NOMO-1 (cell line): ENCODE data around the gene FABP3.
A peak's percentile ranks its signal among the peaks of the same experiment; 100 is the strongest.

ENCODE experiments used
- DNase-seq, 2 experiments: peaks; one replicate each; lab custom pipeline; 2025; ENCODE audit not compliant: unreplicated experiment in 2 of 2; lab: John Stamatoyannopoulos, UW

Gene FABP3

DNA sequence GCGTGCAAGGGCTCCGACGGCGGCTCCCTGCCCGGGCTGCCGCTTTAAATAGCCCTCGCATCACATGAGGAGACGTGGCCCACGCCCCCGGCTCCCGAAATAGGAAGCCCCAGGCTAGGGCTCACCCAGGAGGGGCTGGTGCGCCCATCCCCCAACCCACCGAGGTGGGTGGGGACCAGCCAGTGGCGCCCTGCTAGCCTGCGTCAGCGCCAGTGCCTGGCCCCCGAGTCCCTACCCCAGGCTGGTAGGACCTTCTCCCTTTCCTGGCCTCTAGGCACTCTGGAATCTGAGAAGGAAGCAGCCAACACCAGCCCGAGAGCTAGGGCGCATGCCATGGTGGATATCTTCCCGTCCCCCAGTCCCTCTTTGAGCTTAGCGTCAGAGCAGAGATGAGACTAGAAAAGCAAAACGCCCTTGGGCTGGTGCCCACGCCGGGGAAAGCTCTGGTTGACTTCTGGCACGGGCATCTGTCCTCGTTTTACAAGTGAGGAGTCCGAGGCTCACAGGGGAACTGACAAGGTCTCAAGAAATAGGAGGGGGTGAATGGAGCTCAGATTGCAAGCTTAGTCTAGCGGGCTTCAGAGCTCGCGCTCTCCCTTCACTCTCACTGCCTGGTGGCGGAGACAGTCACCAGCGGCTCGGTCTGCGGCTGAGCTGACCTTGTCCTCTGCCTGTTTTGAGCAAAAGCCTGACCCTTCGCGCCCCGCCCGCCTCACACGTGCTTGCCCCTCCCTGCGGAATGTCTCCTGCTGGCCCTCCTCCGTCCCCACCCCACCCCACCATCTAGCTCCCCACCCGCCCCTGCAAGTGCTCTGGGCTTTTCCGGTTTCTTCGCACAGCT is at the start of gene FABP3:
Gene FABP3, minus strand, starts transcription at position 21 of the 841 bp plus-strand sequence. CDS start 62 bp downstream, outside the sequence.
- DNase-seq: peak; percentile 22 to 26

DNA sequence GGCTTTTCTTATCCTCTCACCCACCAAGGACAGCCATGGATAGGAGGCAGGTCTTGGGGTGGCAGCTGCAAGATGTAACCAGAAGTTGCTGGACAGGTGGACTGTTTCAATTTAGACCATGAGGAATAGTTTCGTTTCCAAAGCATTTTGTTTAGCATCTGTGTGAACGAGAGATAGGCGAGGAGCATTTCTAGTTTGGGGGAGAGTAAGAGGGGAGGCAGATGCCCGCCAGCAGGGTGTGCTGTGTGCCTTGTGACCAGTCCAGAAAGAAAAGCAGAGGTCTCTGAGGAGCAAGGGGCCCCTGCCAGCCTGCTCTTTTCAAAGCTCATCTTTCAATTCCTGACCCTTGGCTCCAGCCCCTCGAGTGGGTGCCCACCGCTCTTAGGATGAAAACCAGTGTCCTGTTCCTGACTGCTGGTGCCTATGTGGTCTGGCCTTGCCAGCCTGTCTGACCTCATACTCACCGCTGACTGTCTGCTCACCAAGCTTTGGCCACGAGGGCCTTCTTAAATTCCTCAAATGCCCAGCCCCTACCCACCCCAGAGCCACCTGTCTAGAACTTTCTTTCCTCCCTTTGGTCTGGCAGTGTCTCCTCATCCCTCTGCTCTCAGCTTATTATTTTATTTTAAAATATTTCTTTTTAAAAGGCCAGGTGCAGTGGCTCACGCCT is 48.6 kb upstream of the FABP3 start:
- DNase-seq: peak; percentile 29 to 34

DNA sequence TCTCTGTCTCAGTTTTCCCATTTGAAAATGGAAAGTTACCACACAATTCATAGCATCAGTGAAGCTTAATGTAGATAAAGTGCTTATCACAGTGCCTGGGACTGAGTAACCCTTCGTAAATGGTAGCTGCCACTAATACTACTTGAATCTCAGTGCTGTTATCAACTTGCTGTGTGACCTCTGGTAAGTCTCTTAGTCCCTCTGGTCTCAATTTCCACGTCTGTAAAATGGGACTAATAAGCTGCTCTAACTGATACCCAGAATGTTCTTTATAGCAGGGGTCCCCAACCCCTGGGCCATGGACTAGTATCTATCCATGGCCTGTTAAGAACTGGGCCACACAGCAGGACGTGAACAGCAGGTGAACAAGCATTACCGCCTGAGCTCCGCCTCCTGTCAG is 47.8 kb upstream of the FABP3 start:
- no peak for DNase-seq

DNA sequence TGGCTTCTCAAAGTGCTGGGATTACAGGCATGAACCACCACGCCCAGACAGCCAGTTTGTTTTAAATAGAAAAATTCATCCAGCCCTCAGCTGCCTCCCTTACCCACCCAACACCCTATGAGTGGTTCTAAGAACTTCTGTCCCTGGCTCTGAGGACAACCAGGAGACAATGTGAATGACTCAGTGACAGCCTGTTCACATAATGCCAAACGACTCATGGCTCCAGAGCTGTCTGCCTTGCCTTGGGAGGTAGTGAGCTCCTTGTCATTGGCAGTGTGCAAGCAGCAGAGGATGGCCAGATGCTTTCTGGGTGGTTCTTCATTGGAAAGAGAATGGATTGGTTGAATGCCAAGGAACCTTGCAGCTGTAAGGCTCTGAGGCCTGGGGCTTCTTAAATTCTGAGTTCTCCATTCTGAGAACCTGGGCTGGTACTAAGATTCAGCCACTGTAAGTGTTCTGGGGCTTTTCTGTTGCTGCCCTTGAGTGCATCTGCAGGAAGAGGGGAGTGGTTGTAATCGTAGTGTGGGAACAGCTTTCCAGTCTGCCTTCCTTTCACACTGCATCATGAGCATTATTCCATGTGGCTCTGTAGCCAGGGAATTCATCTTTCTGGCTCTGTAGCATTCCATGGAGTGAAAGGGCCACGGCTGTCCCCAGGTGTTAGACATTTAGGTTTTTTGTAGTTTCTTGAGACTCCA is 45.9 kb upstream of the FABP3 start:
- no peak for DNase-seq

DNA sequence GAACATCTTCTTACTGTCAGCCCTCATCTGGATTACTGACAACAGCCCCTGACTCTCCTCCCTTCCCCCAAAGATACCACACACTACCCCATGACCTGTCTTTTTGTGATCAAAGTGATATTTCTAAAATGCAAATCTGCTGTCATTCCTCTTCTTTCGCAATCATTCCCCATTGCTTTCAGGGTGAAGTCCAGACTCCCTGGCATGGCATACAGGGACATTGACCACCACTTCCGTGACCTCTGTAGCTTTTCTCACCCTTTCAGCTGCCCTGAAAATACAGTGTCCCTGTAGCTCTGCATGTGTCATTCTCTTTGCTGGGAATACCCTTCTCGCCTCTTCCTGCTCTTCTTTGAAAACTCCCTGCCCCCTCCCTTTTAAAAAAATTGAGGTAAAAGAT is 44.3 kb upstream of the FABP3 start:
- no peak for DNase-seq

DNA sequence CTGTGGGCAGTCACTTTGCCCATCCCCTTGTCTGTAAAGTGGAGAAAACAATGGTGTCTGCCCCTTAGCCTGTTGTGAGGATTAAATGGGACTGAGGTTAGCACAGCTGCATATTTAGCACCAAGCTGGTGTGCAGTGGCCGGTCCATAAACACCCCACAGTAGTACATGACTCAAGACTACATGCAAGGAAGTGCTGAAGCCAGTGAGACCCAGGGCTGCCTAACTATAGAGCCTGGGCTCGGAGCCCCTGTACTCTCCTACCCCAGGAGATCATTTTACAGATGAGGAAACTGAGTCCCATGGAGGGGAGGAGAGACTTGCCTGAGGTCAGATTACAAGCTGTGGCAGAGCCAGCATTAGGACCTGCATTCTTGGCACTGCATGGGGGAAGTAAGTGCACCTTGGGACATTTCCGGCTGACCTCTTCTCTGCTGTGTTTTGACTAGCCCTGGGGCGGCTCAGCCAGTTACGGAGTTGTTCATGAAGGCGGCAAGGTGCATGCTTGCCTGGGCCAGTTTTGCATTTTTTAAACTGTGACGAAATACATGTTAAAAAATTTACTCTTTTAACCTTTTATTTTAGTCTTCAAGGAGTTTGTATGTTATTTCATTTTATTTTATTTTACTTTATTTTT is 43.3 kb upstream of the FABP3 start:
- no peak for DNase-seq

DNA sequence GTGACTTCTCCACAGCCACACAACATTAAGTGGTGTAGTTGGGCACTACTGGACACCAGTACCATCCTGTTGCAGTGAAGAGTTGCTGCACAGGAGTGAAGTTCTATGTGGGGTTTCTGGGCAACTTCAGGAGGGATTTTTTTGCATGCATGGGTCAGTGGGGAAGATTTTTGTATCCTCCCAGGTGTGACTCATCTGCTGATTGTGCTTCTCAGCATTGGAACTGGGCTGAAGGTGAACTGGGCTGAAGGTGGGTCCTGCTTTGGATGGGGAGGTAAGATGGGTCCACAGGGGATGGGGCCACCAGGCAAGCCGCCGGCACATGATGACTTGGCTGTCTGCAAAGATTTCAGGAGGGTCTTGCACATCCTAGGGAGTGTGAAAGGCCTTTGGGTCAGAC is 42.8 kb upstream of the FABP3 start:
- no peak for DNase-seq

DNA sequence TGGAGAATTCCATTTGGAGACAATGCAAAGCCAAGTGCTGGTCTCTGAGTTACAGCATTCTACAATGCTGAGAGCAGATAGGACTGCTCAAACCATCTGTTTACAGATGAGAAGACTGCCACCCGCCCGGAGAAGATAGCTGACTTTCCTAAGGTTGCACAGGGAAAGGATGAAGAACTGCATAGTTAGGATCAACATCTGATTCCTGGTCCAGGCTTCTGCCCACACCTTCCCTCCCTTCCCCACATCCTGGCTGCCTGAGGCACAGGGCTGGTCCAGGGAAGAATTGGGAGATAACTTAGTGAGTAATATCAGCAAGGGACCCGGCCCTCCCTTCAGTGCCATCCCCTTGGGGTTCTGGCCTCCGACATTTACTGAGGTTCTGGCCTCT is 42.1 kb upstream of the FABP3 start:
- no peak for DNase-seq

DNA sequence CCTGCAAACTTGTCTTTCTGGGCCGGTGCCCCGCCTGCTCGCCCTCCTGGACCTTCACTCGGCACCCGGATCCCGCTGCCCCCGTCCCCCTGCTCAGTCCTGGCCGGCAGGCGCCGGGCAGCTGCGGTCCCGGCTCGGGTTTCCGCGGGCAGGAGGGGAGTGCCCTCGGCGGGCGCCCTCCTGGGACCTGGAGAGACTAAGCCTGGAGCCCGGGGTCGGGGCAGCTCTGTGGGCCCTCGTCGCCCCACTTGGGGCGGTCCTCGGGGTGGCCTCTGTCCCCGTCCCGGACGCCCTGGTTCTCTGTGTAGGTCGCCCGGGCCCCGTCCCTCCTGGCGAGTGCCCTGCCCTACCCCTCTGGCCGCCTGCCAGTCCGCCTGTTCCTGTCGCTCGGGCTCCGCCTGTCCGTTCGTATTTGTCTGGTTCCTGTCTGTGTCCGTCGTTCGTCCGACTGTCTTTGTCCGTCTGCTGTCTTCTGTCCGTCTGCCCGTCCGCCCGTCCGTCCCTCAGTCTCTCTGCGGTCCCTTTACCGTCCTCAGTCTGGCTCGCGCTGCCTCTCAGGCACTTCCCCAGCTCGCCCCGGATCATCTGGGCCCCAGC is 40.6 kb upstream of the FABP3 start:
- peak; percentile 31 to 54 for DNase-seq

DNA sequence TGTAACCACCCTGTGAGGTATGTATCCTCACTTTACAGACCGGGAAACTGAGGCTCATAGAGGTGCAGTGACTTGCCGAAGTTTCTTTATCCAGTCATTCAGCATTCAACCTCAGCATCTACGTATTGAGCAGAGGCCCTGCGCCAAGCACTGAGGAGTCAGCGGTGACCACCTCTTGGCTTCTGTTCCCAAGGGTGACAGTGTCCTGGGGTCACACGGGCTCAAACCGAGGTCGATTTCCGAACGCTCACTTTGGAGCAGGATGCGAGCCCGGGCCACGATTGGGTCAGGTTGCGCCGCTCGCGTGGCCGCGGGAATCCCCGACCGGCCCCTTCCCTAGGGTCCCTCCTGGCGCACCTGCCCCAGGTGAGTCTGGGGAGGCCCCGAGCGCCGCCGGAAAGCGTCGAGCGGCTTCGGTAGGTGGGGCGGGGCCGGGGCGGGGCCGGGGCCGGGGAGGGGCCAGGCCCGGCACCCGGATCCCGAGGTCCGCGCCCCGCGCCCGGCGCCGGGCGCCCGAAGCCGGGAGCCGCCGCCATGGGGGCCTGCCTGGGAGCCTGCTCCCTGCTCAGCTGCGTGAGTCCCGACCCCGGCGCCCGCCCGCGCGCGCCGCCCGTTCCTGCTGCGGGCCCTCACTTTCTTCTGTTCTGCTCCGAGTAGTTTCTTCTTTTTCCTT is 40.0 kb upstream of the FABP3 start, which contains the start of gene SERINC2:
Gene SERINC2, plus strand, starts transcription at position 482 of the 673 bp plus-strand sequence. Its CDS starts 53 bp downstream, at position 535.
- DNase-seq: no peak

DNA sequence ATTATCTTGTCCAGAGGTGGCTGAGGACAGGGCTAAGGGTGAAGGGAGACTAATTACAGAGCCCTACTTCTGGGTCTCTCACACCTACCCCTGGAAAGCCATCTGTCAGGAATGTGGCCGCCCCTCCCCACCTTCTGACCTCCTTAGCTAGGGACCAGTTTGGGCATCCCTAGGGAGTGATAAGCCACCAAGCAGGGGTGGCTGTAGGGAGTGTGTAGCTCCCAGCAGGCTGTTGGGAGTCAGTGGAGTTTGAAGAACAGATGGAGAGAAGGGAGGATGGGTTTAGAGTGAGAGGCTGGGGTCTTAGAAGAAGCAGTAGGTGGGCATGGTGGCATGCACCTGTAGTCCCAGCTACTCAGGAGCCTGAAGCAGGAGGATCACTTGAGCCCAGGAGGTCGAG is 39.3 kb upstream of the FABP3 start:
- DNase-seq: no peak

DNA sequence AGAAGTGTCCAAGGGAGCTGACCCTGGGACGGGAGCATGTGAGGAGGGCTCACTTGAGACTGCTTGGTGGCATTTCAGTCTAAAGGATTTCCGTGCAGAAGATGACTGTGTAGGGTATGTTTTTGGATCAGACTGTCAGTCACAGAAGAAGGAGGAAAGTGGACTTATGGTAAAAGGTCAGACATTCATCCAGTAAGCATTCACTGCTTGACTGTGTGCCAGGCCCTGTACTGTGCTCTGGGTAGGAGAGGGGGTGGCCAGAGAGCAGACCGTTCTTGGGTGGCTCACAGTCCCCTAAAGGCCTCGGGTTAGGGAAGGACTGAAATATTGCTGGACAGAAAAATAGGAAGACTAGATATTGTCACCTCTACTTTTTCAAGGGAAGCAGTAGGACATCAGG is 38.0 kb upstream of the FABP3 start:
- no peak for DNase-seq

DNA sequence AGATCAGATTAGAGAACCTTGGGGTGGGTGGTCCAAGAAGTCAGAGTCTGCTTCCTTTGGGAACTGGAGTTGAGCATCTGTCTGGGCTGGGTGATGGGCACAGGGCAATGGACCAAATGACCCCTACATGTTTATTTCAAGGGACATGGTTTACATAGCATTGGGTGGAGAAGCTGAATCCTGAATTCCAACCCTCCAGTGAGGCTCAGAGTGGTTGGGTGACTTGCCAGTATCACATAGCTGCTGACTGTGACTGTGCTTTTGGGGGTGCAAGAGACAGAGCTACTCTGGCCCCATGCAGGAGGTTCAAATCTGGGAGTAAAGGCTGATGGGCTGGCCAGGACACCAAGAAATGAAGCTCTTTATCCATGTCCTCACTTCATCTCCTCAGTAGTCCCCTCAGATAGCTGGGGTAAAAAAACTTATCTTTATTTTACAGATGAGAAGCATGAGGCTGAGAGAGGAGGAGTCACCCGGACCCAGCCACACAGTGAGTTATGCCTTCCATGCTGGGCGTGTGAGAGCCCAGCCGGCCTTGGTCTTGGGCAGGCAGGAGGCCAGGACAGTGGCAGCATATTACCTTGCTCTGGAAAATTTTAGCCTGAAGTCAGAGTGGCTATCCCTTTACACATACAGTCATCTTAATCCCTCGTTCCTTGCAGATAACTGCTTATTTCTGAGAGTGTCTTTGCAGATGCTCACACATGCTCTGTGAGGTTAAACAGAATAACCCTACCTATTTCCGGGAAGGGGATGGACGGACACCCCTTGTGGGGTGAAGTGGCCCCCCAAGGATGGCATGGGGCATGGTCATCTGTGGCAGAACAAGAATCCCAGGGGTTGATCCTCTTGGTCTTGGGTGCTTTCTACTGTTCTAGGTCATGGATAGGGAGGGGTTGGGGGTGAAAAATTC is 37.3 kb upstream of the FABP3 start:
- no peak for DNase-seq

DNA sequence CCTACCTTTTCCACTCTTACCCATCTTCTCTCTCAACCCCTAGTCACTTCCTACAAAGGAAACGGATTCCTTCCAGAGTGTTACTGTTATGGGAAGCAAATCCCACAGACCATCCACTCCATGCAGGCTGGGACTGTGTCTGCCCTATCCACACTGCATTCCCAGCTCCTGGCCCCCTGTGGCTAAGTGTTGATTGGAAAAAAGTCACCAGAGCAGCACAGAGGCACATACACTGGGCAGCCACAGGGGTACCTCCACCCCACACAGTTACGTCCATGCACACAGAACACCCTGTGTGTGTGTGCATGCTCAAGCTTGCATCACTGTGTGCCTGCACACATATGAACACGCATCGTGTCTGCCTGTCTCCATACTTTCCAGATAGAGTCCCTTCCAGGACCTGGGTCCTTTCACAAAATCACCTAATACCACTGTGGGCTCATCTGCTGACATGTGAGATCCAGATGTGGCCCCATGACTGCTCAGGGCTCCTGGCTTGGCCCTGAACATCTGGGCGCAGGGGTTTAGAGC is 36.0 kb upstream of the FABP3 start:
- no peak for DNase-seq

DNA sequence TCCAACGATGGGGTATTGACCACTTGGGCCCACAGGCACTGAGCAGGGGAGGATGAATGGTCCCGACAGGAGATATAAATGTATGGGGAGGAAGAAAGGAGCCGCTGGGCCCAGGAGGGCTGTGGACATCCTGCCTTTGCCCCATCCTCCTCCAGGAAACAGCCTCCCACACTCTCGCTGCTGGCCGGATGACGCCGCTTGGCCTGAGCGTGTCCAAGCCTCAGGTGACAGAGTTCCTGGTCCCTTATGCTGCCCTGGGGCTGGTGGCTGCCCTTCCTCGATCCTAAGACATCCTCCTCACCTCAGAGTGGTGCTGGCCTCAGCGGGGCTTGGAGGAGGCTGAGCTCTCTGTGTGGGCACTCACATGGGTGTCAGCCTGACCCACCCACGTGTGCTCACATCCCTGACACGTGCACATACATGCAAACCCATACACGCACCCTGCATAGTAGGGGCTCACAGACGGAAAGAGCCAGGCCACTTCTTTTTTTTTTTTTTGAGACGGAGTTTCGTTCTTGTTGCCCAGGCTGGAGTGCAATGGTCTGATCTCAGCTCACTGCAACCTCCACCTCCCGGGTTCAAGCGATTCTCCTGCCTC is 34.3 kb upstream of the FABP3 start:
- no peak for DNase-seq

DNA sequence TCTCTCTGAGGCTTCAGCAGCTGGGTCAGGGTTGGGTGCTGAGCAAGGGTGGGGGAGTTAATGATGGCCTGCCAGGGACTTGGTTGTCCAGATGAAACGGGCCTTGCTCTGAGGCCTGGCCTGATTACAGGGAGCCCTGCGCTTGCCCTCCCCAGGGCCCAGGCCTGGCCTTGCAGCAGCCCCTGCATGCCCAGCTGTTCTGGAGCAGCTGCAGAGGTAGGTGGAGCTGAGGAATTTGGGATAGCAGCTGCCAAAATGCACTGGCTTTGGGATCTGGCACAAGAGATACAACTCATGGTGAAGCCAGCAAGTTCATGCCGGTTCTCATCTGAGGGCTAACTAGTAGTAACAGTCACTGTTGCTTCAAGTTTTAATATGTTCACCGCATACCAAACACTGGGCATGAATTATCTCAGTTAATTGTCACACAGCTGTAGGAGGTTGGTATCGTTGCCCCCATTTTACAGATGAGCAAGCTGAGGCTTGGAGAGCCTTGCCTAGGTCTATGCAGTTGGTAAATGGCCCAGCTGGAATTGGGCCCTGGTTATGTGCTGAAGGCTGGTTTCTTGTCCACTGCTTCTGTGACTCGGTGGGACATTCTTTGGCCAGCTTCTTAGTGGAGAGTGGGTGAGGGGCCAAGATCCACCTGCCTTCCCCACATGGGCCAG is 32.8 kb upstream of the FABP3 start:
- DNase-seq: no peak

DNA sequence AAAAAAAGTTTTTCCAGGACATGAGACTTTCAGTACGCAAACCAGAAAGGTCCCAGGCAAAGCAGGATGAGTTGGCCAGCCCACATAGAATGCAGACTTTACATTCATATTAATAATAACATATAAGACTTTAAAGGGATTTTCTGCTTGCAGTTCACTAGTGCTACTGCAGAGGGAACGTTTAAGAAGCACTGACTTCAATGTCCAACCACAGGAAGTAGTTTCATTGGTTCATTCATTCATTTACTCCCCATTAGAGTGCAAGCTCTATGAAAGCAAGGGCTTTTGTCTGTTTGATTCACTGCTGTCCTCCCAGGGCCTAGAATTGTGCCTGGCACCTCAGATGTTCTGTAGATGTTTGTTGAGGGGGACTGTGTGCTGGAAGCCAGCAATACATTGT is 28.4 kb upstream of the FABP3 start:
- DNase-seq: no peak

DNA sequence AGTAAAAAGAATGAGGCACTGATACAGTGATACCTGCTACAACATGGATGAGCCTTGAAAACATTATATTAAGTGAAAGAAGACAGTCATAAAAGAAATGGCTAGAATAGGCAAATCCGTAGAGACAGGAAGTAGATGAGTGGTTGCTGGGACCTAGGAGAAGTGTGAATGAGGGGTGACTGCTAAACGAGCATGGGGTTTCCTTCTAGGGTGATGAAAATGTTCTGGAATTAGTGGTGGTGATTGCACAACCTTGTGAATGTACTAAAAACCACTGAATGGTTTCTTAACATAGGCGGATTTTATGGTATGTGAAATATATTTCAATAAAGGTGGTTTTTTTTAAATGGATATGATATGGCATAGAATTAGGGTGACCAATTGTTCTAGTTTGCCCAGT is 27.5 kb upstream of the FABP3 start:
- DNase-seq: peak; percentile 32 to 61
